Left cardiac atrium (tissue), 4 donors: ENCODE results near the gene KAZN. TPM values are rescaled to one million over a fixed set of nuclear protein-coding genes. Genes with fewer than 3 reads are reported as not detected.

ENCODE experiments used
- ATAC-seq, 2 donors: fragments of 200-7000 bp; cut with Tn5 transposase; one replicate each; pipeline ENCODE4 v1.9.1; 2020; ENCODE audit warnings: mild to moderate bottlenecking in 2 of 2, moderate library complexity in 2 of 2
- DNase-seq: peaks from one replicate; pipeline ENCODE4 v3.0.0-alpha.2; 2020
- intact Hi-C, 2 donors: fragments of 100-400 bp; cut with DNase I; formaldehyde crosslinking; loops; one replicate each; pipeline versions ENCODE4 v1.14.1 to v1.15.1; 2022 to 2023
- total RNA-seq, 2 donors: library from RNA; stranded (reverse); fragmentation: NEBNext Ultra II Directional; extraction: Animal tissue kit (Norgen Biotek cat#: 25700); gene quantifications; one replicate each; pipeline ENCODE4 v1.2.1, GENCODE V29; 2021
- donor health status: DM: no; HTN: yes; CAD: no.
- donor health status: DM: no; HTN: yes; CAD: no; lungs with severe emphysema.
- donor health status: DM: yes; HTN: yes; CAD: no.
- donor health status: Dilated cardiomyopathy.

The KAZN gene
- total RNA-seq, 2 donors from 2014 or later, result 12.6 to 15.7 TPM

DNA sequence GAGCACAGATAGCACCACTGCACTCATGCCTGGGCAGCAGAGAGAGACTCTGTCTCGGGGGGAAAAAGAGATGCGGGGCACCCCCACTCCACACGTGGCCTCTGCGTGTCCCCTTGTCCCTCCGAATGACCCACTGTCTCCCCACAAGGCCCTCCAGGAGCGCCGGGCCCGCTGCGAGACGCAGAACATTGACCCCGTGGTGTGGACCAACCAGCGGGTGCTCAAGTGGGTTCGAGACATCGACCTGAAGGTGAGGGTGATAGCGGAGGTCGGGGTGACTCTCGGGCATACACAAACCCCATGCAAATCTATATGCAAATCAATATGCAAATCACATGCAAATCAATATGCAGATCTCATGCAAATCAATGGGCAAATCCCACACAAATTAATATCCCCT, 504.7 kb downstream of the KAZN start:
- intact Hi-C loops, result loop anchor here in 1 of 2 donors (5.0 kb wide), 1 partner anchor 991 kb away; no protein-coding TSS in a partner anchor
- DNase-seq (no peak), ATAC-seq (no peak)

DNA sequence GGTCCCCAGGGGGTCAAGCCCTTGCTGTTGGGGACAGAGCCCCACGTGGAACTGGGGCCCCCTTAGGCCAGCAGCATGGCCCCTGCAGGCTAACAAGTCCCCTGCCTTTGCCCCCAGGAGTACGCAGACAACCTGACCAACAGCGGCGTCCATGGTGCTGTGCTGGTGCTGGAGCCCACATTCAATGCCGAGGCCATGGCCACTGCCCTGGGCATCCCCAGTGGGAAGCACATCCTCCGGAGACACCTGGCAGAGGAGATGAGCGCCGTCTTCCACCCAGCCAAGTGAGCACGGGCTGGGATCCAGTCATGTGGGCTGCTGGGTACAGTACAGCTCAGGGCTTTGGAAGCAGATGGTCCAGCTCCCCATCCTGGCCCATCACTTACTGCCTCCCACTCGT, 505.4 kb downstream of the KAZN start:
- ATAC-seq (no peak), DNase-seq (no peak)
- intact Hi-C loops, result loop anchor here in 1 of 2 donors (5.0 kb wide), 1 partner anchor 992 kb away; no protein-coding TSS in a partner anchor

DNA sequence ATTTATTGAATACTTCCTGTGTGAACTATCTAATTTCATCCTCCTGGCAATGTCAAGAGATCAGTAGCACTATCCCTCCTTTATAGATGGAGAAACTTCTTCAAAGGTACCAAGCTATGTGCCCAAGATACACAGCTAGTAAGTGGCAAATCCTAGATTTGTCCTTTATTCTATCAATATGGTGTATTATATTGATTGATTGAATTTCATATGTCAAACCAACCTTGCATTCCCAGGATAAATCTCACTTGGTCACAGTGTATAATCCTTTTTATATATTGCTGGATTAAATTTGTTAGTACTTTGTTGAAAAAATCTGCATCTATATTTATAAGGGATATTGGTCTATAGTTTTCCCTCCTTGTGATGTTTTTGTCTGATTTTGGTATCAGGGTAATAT, 506.3 kb downstream of the KAZN start:
- intact Hi-C loops, result loop anchor here in 1 of 2 donors (5.0 kb wide), 1 partner anchor 992 kb away; no protein-coding TSS in a partner anchor
- ATAC-seq (no peak), DNase-seq (no peak)

DNA sequence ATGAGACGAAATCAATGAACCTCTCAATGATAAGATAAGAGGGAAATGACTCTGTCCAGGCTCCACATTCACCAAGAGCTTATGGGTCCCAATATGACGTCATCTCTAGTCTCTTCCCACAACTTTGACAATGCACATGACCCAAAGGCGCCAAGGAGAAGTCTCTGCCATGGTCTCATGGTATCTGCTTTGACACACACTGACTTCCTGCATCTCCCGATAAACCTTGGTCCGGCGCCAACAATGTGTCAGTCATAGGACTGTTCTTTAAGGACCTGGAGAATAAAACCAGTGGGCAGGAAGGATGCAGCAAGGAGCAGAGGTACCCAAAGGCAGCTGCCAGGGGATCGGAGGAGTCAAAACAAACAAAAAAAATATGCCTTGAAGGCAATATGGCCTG, 508.1 kb downstream of the KAZN start:
- DNase-seq (no peak), ATAC-seq (no peak)
- intact Hi-C loops, result no loop called here

DNA sequence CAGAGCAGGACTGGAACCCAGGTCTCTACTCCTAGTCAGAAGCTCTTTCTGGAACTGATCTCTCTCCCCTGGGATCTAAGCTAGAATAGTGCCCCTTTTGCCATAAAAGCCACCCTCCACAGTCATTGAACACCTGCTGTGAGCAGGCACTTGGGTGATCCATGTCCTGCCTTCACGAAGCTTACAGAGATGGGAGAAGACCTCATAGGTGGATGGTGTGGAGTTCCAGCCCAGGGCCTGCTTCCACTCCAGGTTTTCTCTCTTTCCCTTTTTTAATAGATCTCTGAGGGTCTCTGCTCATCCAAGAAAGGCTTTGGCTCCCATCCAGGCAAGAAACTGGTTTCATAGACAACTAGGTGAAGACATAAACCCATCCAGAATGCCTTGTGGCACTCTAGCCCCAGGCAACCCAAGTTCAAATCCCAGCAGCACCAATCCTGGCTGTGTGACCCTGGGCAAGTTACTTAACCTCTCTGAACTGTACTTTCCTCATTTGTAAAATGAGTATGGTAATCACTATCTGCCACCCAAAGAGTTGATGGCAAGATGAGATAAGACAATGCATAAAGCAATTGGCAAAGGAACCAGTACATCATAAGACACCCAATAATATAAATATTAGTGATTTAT, 508.7 kb downstream of the KAZN start:
- intact Hi-C loops, result no loop called here
- DNase-seq (no peak), ATAC-seq (no peak)

DNA sequence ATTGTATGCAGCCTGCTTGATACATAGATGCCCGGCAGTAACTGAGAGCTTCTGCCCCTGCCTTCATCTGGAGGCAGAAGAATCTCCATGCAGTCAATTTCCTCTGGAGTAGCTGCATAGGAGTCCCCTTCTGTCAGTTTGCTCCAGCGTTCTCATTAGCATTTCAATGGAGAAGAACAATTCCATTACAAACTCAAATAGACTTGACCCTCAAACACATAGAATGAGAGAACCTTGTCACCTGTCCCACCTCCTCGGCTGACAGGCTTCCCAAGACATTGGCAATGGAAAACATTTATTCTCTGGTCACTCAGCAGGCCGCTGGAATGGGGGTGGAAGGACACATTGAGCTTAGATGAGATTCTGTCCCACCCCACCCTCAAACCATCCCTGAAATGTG, 509.4 kb downstream of the KAZN start:
- ATAC-seq (no peak), DNase-seq (no peak)
- intact Hi-C loops, result no loop called here

DNA sequence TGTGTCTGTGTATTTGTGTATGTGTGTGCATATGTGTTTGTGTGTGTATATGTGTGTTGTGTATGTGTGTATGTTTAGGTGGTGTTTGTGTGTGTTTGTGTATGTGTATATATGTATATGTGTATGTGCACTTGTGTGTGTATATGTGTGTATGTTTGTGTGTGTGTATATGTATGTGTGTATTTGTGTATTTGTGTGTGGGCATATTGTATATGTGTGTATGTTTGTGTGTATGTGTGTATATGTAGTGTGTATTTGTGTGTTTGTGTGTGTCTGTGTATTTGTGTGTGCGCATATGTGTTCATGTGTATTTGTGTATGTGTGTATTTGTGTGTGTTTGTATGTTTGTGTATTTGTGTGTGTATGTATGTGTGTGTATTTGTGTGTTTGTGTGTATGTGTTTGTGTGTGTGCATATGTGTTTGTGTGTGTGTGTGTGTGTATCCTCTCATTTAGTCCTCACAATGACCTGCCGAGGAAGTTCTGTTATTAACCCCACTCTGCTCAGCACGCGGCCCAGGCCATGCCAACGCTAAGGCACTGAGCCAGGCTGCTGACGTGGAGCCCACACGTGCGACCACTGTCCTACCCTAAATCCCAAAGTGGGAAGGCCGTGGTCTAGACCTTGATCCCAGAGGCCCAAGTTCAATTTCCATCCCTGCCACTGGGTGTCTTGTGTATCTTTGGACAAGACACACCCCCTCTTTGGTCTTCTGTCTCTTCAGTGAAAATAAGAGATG, 511.8 kb downstream of the KAZN start:
- ATAC-seq (no peak), DNase-seq (no peak)
- intact Hi-C loops, result no loop called here

DNA sequence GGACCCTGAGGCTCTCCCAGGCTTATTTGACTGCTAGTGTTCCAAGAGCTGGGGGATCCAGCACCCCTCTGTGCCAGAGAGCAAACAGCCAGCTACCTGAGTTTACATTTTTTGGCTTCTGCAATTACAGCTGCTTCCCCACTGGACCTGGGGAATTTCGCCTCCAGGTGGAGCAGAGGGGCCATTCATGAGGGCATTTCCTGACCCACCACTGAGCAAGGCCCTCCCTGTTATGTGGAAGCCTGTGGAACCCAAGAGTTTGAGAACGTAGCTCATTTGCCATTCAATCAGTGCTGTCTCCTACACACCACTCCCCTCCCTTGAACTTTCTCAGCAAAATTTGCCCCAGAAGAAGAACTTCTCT, 512.4 kb downstream of the KAZN start:
- intact Hi-C loops, result no loop called here
- no peak for ATAC-seq
- no peak for DNase-seq

DNA sequence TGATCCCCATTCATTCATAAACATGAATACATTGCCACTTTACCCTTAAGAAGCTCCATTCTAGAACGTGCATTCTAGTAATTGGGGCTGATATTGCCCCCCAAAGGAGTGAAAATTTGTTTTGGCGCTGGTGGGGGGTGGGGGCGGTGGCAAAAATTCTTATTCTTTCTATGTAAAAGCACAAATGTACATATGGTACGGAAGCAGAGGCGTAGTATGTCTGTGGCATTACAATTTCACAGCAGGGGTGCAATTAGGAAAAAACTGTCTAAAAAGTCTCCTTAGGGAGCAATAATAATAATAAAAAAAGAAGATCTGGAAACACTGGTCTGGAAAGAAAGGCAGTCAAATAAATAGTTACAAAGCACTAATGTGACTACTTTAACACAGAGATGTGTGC, 514.7 kb downstream of the KAZN start:
- intact Hi-C loops, result no loop called here
- ATAC-seq (no peak), DNase-seq (no peak)

DNA sequence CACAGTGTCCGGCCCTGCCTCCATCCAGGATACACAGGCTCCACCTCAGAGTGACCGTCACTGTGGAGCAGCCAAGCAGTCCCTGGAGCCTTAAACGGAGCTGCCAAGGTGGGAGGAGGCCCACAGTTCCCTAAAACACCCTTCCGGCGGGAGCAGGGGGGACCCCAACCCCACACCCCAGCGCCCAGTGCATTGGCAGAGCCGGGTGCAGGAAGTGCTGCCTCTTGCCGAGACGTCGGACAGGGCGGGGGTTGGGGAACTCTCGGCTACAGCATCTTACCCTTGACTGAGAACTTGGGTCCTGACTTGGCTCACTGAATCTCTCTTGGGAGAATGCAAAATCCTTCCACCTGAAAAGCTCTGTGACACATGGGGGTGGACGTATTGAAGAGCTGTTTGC, 516.4 kb downstream of the KAZN start:
- intact Hi-C loops, result no loop called here
- DNase-seq (no peak), ATAC-seq (no peak)

DNA sequence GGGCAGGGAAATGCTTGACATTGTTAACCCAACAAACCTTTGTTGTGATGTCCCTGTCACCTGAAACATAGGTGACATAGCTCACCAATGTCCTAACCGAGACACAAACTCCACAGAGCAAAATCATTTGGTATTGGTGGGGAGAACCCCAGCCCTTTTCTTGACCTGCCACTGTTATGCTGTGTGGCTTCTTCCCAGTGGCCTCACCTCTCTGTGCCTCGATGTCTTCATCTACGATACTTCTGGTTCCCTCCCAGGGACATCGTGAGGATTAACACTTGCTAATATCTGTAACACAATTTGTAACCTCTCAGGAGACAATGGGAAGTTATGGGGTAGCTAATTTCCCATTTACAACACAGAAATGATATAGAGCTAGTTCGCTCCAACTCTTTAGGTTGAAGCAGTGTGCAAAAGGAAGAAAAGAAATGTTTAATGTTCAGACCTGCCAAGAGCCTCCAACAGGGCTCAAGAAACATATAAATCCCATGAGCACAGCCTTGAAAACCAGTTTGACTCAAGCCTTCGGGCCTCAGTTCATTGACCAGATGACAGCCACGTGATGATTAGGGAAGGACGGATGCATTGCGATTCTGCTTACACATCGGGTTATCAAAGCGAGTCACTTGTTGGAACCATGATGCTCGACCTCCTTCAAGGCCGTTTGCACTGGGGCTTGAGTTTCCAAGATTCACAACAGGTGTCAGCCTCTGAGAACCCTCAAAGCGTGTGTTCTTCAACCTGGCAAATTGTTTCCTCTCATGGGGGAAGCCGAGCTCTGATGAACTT, 517.3 kb downstream of the KAZN start:
- intact Hi-C loops, result no loop called here
- ATAC-seq (no peak), DNase-seq (no peak)

DNA sequence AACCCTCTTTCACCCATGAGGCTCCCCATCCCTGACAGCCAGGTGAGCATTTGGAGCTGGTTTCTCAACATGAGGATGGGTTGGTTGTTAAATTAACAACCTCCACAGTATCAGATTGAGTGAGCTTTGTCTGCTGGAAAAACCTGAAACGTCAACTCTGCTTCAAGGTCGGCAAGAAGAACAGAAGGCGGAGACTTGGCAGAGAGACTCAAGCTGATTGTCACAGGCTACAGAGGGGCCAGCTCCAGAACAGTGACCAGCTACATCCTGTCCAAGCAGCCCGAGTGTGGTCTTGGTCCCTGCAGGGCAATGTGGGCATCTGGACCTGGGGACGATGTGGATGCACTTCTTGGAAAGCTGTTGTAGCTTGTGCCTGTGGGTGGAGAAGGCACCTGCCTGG, 518.5 kb downstream of the KAZN start:
- DNase-seq, result no peak
- ATAC-seq, result no peak
- intact Hi-C loops, result no loop called here

DNA sequence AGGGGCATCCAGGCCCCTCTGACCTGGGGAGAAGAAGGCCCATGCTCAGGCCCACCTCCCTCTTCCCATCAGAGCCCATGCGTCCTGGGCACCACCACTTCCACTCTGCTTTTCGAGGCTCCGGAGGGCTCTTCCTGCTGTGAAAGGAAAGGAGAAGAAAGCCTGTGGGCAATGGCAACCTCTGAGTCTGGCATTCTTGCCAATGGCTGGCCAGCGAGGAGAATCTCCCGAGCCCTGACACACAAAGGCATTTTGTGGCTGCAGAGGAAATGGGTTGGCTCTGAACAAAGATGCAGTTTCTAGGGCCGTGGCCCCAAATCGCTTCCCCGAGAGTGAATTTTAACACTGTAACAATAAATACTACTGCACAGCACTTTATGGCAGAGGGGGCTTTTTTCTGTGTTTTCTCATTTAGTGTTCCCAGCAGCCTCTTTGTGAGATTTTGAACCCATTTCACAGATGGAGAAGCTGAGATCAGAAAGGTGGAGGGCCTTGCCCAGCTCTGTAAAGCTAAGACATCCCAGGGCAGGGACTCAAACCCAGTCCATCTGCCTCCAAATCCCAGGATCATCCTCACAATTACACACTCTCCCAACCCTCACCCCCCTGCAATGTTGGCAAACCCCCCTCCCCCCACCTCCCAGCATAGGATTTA, 519.3 kb downstream of the KAZN start:
- ATAC-seq (no peak), DNase-seq (no peak)
- intact Hi-C loops, result no loop called here

DNA sequence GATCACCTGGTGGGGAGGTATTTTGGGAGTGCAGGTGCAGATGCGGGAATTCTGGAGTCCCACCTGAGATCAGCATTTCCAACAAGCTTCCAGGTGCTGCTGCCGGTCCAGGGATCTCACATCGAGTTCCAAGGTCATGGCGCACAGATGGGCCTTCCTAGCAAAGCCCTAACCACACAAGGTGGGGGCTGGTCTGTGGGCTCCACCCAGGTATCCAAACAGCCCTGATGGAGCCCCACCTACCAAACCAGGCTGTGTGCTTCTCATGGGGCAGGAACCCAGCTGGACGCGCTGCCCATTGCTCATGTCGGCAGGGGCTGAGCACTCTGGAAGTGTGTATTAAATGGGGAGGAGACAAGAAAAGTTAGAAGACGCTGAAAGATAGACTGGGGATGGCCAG, 520.1 kb downstream of the KAZN start:
- DNase-seq (no peak), ATAC-seq (no peak)
- intact Hi-C loops, result no loop called here

DNA sequence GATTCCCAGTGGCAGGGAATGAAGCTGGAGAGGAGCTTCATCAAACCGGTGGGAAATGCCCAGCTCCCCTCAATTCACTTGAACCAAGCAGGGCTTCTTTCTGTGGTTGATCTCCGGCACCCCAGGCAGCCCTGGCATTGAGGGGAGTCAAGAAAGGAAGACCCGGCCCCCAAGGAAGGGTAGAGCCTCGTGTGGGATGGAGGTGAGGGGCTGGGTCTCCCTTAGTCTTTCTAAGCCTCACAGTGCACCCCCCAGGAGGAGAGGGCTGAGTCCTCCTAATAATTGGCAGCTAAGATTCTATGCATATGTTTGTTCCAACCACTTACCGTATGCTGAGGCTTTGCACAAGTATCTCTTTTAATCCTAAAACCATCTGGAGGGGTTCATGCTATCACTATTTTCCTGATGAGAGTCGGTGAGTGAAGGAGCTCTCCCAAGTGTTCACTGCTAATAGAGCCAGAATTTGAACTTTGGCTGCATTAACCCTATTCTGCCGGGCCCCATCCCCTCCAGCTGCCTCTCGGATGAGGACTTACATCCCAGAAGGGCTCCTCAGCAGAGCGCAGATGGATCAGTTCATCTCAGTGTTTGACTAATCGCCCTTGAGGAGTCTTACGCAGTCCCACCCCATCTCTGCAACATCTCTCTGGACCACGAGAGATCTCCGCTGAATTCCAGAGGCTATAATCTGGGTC, 521.9 kb downstream of the KAZN start:
- ATAC-seq (no peak), DNase-seq (no peak)
- intact Hi-C loops, result loop anchor here in 1 of 2 donors (10.0 kb wide), 1 partner anchor 184 kb away; no protein-coding TSS in a partner anchor

DNA sequence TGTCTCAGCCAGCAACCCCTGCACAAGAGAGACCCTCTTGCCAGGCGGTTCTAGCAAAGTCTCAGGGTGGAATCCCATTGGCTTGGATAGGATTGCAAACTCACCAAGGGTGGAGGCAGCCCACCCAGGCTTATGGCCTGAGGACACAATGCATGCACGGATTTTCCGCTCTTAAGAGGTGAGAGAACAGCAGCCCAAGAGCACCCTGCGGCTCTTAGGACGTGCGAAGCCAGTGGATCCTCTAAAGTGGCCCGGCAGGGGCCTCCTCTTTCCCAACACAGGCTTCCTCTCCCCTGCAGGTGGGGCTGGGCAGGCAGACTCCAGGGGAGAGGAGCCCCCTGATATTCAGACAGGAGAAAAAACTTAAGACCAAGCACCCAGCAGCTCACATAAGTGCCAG, 523.8 kb downstream of the KAZN start:
- intact Hi-C loops, result loop anchor here in 1 of 2 donors (10.0 kb wide), 1 partner anchor 182 kb away; no protein-coding TSS in a partner anchor
- DNase-seq (no peak), ATAC-seq (no peak)

DNA sequence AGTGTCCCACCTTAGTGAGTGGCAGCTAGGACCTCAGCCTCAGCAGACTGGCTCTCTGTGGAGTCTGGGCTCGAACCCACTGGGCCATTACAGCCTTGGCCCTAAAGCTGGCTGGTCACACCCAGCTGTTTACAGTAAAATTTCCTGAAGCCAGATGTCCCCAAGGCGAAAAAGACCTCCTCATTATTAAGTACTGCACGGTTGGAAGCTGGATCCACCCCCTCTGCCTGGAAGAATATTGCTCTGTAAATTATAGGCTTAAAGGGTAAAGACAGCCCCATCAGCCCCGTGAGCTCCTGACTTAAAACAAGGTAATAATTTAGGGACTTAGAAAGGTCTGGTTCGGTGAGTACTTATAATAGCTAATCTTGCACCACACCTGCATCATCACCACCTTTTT, 524.8 kb downstream of the KAZN start:
- ATAC-seq (no peak), DNase-seq (no peak)
- intact Hi-C loops, result loop anchor here in 1 of 2 donors (10.0 kb wide), 1 partner anchor 182 kb away; no protein-coding TSS in a partner anchor

DNA sequence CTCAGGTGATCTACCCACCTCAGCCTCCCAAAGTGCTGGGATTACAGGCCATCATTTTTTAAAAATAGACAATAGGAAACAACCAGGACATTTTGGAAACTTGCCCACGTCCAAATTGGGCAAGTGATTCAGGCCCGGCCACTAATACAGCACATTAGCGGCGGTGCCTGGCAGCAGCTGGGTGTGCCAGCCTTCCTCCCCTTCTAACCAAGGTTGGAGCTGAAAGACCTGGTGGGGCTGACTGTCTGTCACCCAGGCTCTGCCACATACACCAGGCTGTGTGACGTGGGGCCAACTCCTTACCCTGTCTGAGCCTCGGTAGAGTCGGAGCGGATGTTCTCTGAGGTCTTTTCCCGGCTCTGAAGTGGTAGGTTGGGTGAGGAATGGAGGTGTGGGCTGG, 525.4 kb downstream of the KAZN start:
- ATAC-seq, result no peak

More for the DNA sequence above, 525.4 kb downstream of the KAZN start:
- DNase-seq, result no peak
- intact Hi-C loops, result loop anchor here in 1 of 2 donors (10.0 kb wide), 1 partner anchor 181 kb away; no protein-coding TSS in a partner anchor
